ENCODE results near the gene AGBL1.

Gene AGBL1

DNA sequence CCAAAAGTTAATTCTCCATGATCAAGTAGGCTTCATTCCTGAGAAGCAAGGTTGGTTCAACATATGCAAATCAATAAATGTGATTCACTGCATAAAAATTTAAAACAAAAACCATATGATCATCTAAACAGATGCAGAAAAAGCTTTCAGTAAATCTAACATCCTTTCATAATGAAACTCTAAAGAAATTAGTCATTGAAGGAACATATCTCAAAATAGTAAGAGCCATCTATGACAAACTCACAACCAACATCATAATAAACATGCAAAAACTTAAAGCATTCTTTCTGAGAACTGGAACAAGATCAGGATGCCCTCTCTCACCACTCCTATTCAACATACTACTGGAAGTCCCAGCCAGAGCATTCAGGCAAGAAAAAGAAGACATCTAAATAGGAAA, 254.1 kb downstream of the AGBL1 start:
- DNase-seq = no peak

DNA sequence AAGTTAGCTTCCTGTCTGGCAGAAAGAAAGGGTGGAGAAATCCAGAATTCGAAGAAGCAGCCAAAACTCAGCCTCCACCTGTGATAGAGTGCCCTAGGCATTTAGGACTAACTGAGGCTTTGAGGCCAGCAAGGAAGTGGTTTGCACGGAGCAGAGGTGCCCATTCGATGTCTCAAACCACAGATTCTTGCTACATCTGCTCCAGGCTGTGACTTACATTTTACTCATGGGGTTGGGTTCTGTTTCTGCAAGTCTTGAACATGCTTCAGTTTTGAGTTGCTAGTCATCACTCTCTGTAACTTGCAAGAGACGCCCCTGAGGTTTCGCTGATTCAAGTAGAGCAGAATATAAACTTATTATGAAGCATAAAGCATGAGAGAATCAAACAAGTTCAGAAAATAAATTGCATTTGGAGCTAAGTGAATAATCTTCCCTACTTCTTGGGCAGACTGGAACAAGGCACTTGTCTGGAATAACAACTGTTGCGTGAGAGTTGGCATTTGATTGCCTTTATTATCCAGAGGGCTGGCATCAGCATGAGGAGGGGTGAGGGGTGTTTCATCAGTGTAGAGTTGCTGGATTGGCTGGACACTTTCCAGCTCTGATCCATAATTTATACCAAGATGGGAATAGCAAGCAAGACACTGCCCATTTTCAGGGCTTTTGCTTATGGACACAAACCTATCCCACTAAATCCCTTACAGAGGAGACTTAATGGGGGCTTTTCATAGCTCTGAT, 256.5 kb downstream of the AGBL1 start:
- DNase-seq = no peak

- no peak for DNase-seq
Observed at GRCh38 chr15:86337071-86337470, 257.4 kb downstream of the AGBL1 start.

GRCh38 chr15:86347245-86347644, 267.6 kb downstream of the AGBL1 start:
- no peak for DNase-seq

DNA sequence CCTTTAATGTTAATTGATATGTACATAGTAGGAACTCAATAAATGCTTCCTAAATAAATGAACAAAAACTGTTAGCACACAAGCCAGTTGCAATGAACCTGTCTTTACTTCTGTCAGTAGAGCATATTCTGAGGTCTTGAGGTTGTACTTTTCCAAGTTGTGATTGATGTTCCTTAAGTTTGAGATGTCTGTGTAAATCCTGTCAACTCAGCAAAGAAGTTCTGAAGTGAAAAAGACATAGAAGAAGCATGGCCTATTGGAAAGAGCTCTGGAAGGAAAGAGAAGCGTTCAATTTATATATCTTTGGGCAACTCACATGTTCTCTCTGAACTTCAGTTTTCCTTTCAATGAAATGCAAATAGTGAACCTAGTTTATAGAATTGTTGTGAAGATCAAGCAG, 269.9 kb downstream of the AGBL1 start:
- DNase-seq = no peak

- DNase-seq = no peak
Observed at GRCh38 chr15:86353213-86353612, 273.5 kb downstream of the AGBL1 start.

DNA sequence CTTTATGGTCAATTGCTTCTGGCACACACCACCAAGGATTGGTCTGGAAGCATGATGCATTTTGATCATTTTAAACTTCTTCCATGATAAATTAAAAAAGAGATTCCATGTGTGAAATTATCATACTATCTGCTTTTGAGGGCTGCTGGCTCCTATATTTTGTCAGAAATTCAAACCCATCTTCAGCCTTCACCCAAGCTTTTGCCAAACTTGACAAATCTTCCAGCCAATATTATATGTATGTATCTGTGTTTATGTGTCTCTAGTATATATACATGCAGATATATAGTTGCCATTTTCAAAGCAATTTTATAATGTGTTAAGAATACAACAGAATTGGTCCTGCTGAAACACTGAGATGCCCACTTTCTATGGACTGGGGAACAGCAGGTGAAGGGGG, 275.7 kb downstream of the AGBL1 start:
- no peak for DNase-seq

DNA sequence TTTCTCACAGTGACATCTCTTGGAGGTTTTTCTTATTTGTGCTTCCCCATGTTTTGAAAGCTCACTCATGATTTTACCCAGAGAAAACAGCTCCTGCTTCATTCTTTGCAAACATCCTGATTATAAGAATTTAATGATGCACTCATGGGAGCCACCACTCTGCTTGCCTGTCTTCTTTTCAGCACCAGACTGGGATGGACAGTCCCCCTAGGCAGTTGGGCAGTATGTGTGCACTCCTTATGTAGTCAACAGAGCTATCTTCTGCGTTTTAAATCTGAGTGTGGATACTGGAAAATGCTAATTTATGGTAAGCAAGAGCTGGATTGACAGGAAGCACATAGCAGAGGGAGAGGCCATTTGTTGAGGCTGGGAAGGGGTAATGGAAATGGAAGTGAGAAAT, 276.1 kb downstream of the AGBL1 start:
- DNase-seq = no peak

DNA sequence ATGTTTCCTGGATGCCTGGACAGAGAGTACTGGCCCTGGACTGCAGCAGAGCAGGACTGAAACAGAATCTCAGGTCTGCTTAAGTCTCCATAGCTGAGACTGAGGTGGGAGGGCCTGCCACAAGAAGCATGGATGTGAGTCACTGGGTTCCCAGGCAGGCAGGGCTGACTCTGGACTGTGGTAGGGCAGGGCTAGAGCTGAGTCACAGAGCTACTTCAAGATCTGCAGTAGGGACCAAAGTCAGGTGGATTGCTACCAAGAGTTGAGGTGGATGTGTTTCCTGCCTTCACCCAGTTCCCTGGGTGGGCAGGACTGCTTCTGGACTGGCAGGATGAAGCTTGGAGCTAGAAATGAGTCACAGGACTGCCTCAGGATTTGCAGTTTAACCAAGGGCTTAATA, 282.9 kb downstream of the AGBL1 start:
- no peak for DNase-seq

- DNase-seq = no peak
Observed at GRCh38 chr15:86373147-86373546, 293.5 kb downstream of the AGBL1 start.

- DNase-seq = no peak
Observed at GRCh38 chr15:86375733-86376280, 296.1 kb downstream of the AGBL1 start.

DNA sequence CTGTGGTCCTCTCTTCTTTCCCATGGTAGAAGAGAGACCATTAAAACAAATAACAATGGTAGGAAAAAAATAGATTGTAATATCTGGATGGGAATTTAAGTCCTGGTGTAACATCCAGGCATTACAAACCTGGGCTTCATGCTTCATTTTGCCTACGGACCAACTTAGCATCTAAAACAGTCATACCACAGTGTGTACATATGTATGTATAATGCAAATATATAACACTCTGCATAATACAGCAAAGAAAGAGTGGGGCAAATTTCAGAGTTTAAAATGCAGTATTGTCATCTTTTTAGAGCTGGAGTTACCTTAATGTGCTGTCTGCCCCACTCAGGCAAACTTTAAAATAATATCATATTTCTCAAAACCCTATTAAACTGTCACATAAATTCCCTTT, 298.2 kb downstream of the AGBL1 start:
- DNase-seq = no peak

DNA sequence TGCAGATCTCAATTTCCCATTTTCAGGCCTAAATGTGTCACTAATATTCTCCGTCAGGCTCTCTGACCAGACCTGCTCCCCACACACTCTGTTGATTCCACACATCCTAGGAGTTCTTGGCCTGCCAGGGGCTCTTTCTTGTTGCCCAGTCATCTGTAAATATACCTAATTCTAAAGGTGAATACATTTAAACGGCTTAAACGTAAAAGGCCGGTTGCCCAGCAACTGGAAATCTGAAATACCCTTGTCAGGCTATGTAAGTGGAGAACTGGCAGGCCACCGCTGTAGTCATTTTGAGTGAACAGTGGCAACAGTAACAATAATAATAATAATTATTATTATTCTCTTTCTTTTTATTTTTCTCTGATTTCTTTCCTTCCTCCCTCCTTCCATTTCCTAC, 302.7 kb downstream of the AGBL1 start:
- no peak for DNase-seq

DNA sequence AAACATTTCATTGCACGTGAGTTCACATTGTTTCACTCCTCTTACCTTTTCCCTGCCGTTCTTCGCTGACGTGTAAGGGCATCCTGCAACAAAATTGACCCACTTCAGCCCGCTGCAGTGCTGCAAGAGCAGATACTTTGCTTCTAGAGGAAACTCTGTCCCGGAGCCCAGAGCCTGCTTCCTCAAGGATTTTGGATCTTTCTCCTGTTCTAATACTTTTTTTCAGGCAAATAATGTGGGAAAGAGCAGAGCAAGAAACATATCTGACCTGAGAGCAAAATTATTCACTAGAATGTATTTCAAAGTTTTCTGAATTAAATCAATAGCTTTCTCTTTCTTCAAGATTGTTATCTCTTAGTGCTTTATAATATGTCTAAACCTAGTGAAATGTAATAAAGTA, 303.9 kb downstream of the AGBL1 start:
- no peak for DNase-seq

DNA sequence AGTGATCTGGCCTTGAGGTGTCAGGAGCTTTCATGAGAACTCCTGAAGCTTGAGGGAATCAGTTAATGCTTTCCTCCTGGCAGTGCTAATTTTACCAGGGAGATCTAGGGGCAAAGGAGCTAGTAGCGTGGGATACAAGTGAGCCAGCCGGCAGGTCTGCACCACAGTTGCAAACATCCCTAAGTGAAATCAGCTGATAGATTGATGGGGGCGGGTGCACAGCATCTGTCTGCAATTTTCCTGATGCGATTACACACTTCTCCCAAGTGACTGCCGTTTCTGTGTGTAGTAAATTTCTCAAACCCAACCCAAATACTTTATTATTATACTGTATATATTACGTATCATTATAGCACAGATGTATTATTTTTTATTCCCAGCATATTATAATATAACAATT, 304.5 kb downstream of the AGBL1 start:
- no peak for DNase-seq

- no peak for DNase-seq
Observed at GRCh38 chr15:86392296-86392695, 312.6 kb downstream of the AGBL1 start.

- no peak for DNase-seq
Observed at GRCh38 chr15:86392874-86393273, 313.2 kb downstream of the AGBL1 start.

GRCh38 chr15:86394866-86395265, 315.2 kb downstream of the AGBL1 start:
- no peak for DNase-seq

DNA sequence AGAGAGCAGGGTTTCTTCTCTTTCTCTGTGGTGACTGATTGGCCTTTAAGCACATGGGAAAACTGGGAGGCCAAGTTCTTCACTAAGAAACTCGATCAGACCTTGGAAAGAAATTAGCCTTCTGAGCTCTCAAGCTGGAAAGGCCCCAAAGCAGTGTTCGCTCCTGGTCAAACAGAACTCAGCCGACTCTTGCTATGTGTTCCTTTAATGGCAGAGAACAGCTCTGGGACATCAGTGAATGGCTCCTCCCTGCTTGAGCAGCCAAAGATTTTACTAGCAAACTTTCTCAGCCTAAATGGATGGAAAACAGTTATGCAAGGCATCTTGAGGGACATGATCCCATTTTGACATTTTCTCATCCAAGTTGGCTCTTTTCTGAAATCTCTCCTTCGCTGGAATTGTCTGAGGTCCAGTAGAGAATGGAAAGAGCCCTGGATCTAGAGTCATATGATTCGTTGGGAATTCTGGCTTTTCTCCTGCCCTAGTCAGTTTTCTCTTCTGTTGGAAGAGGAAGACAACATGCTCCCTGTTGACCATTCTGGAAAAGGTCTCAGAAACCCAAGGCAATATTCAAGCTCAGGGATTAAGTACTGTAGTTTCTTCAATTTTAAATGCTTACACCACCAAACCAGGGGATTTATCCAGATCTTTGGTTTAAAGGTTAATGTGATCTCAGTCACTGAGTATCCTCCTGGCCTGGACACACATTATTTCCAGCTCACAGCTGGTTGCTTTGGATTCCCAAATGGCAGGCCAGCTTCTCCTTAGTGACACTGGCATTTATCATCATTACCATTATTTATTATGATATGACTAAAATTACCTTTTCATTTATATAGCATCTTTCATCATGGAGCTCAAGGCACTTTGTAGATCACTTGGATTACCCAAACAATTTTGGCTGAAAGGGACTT, 319.6 kb downstream of the AGBL1 start:
- DNase-seq = no peak

- no peak for DNase-seq
Observed at GRCh38 chr15:86403221-86403620, 323.6 kb downstream of the AGBL1 start.

GRCh38 chr15:86403914-86404583, 324.4 kb downstream of the AGBL1 start:
- no peak for DNase-seq

DNA sequence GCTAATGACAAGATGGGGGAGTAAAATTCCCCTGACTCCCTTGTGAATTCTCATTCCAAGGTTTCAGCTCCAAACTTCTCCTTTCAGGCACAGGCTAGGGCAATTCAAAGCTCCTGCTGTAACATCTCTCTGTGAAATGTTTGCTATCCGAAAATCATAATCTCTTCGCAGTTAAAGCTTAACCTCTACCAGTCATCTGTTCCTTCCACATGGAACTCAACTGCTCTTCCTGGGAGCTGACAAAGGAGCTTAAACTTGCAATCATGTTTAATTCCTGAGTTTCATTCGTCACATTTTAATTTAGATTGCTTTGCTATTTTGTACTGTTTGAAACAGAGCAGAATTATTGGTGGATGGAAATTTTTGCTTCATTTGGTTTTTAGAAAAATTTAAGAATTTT, 328.6 kb downstream of the AGBL1 start:
- DNase-seq = no peak

DNA sequence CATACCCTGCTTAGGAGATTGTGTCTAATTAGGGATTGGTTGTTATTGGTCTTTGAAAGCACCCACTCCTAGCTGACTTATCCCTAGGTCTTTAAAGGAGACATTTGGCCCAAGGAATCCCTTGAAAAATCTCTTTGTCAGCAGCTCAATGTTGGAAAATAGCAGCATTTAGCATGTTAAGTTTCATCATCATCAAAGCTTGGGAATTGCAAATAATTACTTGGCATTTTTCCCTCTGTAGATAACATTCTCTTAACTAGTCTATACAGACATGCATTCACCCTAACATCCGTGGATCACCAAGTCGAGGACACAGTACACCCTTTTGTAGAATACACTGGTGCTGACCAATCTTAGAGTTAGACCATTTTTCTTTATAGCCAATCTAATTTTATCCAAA, 332.2 kb downstream of the AGBL1 start:
- DNase-seq = no peak
